GM19023 (cell line): ENCODE data around the gene MACROD2.
"Not testable (repeated sequence)": the region's sequence is repeated elsewhere in the genome, so short reads cannot be mapped to it uniquely, and the experiment has no call there.

ENCODE experiments used
- ATAC-seq: cut with Tn5 transposase; IDR thresholded peaks from one replicate; pipeline ENCODE4 v1.9.1; 2021; ENCODE audit warnings: mild to moderate bottlenecking, moderate library complexity; ENCODE audit not compliant: unreplicated experiment

The MACROD2 gene

DNA sequence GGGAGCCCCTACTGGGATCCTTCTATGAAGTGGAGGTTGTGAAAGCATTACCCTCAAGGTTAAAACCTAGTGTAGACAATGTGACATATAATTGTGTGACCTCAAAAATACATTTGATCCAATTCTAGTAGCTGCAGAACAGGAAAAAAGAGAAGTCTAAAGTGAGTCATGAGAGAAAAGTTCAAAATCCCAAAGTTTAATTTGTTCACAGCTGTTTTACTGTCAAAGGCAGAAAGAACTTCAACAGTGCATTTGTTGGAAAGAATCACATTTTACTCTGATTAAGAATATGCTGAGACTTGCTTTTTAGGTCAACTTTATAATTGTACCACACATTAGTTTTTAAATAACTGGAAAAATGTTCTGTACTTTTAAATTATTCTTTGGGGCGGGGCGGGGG, 1369.5 kb downstream of the MACROD2 start:
- no peak for ATAC-seq

DNA sequence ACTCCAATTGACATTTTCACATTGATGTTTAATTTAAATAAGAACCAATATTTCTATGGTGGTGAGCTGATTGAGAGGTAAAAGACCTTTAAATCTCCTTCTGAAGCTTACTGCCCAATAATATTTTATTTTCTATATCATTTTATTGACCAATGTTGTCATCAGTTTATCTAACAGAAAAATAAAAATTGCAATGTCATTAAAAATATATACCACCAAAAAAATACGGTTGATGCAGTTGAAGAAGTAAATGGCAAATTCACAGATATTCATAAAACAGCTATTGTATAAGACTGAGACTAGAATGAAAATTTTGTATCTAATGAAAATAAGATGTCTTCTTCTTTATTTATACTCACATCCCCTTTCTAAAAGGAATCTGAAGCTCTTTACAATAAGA, 1375.1 kb downstream of the MACROD2 start:
- no peak for ATAC-seq

DNA sequence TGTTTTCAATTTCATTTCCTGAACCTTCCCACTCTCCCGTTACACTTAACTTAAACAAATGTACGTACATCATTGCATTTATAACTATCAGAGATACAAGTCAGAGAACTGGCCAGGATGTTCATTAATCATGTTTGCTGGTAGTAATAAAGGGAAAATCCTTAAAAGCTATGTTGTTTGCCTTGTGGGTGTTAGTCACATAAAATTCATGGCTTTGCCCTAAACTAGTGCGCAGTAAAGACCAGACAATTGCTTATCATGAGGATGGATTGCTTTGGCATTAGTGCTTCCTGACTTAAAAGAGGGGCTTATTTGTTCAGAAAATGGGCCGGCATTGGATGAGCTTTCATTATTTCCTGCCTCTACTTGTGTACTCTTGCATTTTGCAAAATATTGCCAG, 1379.4 kb downstream of the MACROD2 start:
- ATAC-seq: no peak

DNA sequence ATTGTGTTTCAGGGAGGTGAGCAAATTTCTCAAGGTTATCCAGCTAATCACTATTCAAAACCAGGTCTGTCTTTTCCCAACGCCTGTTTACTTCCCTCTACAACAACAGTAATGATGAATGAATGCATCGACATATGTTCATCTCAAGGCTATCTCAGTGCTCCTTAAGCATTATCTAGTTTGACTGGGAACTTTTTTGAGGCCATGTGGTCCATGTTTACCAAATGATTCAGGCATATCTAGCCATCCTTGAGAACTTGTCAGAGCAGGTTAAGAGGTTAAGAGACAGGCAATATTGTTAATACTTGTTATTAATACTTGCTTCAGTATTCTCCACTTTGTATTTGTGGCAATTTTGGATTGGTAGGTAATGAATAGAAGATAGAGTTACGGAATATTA, 1380.5 kb downstream of the MACROD2 start:
- no peak for ATAC-seq

DNA sequence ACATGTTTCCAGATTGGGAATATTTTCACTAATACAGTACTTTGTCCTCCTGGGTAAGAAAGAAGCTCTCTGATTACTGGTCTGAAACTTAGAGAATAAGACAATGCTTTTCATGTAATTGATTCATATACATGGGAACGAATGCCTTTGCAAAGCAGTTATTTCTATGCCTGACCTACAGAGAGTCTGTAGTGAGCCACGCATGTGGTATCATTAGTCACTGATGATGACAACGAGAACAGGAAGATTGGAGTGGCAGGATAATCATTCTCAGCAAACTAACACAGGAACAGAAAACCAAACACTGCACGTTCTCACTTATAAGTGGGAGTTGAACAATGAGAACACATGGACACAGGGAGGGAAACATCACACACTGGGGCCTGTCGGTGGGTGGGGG, 1382.3 kb downstream of the MACROD2 start:
- not testable (repeated sequence) for ATAC-seq

DNA sequence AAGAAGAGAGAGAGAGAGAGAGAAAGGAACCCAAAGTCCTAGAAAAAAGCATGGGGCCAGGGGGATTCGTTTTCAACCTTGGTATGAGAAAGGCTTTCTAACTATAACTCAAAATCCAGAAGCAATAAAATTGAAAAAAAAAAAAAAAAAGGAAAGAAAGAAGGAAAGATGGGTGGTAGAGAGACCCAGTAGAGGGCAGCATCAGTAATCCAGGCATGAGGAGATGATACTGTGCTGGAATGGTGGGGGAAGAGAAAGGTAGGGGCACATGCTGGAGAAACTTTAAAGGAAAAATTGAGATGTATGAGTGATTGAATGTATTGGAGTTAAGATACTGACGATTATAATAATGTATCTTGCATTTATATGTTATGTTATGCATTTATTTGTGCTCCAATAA, 1382.8 kb downstream of the MACROD2 start:
- ATAC-seq: no peak

DNA sequence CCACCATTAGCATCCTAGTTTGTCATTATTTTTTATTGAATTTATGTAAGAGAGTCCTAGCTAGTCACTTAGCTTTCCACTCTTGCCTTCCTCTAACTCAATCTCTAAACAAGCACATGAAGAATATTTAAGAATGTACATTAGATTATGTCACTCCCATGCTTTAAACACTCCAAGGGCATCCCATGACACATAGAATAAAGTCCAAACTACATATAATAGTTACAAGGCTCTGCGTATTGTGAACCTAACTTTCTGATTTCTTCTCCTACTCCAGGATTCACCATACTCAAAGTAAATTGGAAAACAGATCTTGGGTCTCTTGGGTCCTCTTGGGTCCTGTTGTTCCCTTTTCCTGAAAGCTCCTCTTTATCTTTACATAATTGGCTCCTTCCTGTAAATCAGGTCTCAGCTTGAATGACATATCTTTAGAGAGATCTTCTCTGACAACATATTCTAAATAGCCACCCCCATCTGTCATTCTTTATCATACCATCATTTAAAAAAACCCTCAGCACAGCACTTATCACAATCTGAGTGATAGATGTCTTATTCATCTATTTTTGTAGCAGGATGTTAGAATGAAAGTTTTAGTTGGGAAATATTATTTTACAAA, 1384.5 kb downstream of the MACROD2 start:
- ATAC-seq: no peak

DNA sequence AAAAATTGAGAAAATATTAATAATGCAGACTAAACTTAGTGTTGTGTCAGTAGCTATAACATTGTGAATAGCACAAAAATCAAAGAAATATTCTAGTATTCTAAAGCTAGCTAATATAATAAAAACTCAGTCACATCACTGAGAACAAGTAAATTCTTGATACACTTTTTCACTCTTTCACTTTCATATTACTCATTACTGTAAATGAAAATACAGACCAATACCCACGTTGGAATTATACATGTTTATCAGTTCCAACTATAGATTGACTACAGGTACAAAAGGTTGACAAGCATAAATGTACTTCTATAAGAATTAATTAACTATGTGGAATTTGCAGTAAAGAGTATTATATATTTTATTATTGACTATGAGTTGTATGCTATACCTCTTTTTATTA, 1385.5 kb downstream of the MACROD2 start:
- no peak for ATAC-seq

DNA sequence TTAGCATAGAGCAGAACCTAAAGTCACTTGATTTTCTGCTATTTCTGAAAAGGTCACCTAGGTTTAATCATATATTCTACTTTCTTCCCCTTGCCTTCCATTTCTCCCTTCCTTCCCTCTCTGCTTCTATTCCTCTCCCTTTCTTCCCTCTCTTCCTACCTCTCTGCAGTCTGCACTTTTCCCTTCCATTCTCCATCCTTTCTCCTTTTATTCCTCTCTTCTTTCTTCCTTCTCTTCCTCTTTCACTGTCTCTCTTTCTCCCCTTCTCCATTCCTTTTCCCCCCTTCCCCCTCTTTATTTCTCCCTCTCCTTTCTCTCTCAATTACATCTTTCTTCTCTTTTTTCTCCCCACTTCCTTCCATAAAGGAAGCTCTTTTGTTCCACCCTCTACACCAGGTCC, 1391.9 kb downstream of the MACROD2 start:
- ATAC-seq: no peak

DNA sequence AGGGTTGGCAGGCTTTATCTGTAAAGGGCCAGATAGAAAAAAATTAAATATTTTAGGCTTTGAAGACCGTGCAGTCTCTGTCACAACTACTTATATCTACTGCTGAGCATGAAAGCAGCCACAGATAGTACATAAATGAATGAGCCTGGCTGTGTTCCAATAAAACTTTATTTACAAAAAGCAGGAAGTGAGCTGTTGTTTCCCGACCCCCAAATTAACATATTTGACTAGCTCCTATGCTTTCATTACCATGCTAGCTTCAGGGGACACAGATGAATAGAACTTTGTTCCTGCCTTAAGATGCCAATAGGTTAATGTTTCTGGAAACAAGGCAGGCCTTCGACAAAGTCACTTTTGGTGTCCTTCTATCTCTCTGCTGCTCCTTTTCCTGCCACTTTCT, 1400.1 kb downstream of the MACROD2 start:
- ATAC-seq: no peak

DNA sequence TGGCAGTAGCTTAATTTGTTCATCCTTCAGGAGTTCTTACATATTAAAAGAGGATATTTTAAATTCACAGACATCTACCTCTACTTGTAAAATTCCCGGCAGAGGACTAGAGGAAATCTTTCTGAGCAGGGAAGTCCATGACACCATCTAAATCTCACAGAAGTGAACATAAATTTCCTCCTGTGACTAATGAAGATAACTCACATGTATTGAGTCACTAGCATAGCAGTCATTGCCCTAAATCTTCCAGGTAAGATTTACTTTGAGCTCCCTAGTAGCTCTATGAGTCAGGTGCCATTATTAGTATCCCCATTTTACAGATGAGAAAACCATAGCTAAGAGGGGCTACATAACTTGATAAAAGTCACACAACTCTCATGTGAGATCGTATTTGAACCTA, 1400.7 kb downstream of the MACROD2 start:
- ATAC-seq: no peak

DNA sequence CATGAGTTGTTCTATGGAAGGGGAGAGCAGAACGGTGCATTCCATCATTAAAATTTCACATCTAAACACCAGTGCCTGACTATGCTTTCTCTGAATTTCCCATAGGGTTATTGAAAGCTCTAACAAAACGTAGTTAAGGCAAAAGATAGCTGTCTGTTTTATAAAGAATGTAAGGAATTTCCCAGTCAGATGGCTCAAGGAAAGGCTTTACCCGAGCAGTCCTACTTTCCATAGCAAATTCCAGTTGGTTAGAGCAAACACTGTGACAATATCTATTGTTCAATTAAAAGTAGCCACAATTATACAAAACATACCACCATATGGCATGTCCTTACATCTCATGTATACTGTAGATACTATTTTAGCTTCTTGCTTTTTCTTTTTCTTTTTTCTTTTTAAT, 1401.6 kb downstream of the MACROD2 start:
- no peak for ATAC-seq

DNA sequence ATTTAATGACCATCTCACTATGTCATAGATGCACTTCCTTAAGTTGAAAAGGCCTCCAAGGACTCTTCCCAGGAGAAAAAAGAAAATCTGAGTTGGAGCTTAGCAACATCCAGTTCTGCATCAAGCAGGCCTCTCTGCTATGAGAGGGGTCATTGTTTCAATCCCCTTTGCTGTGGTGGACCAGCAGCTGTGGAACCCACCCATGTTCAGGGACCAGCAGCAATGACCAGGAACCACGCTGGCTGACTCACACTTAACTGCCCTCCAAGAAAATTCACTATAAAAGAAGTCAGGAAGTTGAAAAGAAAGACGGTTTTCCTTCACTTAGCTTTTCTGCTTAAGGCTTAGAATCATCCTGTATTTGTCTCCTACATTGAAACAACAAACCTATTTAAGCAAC, 1404.5 kb downstream of the MACROD2 start:
- ATAC-seq: no peak

DNA sequence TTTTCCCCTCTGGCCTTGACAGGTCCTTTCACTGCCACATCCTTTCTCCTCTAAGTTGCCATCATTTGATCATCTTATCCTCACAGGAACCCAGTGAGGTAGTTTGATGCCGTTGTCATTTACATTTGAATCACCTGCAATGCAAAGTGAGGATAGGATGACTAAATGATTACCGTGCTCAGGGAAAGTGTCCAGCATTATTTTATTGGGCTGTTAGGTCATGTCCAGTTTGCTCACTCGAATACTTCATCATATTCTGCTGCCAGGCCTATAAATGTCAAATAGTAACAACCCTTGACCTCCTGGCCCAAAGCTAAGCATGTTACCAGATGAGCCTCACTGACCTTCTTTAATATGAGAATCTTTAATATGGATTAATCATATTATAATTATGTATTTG, 1410.8 kb downstream of the MACROD2 start:
- ATAC-seq: no peak

DNA sequence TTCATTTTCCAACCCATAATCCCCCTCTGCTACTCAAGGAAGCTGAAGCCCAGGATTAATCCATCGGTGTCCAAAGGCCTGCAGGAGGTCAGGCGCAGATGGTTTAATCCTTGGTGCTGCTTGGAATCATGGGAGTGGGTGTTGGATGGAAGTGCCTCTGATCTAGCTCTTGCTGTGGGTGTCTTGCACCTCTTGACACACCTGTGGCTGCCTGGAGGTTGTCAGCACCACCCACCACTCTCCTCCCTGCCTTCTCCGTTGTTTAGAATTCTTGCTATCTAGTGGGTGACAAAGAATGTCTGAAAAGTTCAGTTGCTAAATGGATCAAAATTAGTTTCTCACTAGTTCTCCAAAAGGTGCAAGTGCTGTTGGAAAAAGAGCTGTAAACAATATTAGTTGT, 1416.5 kb downstream of the MACROD2 start:
- no peak for ATAC-seq

DNA sequence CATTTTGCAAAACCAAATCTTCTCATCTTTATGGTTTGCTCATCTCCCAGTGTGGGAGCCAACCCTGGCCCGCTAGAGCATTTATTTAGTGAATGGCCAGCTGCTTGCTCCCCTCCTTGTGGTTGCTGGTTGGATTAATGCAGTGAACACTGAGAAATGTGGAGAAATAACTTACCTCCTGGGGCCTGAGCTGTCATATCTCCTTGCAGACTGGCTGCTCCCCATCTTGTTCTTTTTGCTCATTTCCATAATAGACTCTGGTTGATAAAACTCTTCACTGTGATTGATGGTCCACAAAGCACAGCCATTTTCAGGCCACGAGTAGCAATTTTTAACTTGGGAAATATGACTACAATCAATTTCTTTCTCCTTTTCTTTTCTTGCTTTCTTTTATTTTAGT, 1420.6 kb downstream of the MACROD2 start:
- ATAC-seq: no peak

DNA sequence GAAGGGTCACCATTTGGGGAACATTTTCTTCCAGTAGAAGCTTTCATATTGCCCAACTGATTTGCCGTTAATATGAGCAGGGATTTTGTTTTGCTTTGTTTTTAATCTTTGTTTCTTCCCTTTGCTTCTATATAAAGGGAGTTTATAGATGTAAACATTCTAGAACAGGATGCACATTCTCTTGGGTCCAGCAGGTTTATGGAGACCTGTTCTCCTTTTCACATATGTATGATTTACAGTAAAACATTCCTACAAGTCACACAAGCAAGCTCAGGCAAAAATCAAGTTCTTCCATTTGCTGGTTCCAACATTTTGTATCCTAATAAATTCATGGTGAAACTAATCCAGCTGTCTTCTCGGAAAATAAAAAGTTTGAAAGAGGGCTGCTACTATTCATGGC, 1424.5 kb downstream of the MACROD2 start:
- ATAC-seq: no peak

DNA sequence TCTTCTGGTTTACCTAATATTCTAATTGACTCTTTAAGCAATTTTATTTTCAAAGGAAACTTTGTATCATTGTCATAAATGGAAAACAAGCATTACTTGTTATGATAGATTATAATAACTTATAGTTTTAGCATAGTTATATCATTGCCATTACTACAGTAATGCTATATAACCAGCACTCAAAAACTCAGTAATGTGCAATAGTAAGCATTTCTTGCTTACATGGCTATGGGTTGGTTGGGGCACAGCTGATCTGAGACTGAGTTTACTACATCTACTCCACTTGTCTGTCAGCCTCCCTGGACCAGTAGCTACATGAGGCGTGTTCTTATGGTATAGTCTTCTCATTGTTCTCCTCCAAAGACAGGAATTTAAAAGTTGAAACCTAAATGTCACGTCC, 1427.7 kb downstream of the MACROD2 start:
- ATAC-seq: no peak

DNA sequence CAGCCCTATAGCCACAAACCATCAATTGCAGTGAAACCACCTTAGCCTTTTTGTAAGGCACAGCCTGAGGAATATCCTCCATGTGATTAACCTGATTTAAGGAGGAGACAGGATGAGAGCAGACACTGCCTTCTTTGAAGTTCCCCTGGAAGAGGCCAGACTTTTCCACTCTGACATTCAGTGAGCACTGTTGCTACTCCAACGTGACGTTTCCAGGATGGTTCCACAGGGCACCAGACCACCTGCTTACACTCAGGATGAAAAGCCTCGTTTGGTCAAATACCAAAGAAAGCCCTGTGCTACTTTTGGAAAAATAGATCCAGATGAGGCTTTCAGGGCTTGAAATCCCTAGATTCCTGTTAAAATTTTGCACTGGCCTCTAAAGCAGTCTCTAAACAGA, 1444.2 kb downstream of the MACROD2 start:
- no peak for ATAC-seq

DNA sequence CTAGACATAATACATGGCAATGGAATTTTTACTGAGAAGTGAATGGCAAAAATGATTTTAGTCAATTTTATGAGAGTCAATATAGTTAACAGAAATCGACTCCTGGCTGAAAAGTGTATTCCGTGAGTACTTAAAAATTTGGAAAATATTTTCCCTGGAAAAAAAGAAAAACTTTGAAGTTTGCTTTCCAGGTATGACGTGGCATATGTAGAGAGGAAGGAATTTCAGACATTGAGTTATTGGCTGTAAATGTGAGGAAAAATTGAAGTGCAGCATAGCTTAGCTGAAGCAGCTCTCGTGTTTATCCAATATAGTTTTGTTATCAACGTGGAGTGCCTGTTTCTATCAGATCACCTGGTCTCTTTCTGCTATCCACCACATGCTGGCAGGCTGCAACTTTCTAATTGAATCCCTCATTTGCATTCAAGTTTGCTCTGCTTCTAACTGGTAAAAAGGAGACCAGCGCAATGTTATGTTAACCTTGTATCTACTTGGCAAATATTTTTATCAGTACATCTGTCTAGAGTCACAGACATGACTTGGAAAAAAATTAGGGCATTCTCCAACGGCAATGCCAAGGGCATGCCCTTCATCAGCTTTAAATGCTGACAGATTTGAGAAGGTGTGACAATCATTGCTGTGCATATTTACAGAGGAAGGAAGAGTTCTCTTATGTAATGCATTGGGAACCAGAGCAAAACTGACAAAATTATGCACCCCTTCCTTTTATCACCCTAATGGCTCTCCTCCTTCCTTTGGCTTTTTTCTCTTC, 1444.9 kb downstream of the MACROD2 start:
- no peak for ATAC-seq

DNA sequence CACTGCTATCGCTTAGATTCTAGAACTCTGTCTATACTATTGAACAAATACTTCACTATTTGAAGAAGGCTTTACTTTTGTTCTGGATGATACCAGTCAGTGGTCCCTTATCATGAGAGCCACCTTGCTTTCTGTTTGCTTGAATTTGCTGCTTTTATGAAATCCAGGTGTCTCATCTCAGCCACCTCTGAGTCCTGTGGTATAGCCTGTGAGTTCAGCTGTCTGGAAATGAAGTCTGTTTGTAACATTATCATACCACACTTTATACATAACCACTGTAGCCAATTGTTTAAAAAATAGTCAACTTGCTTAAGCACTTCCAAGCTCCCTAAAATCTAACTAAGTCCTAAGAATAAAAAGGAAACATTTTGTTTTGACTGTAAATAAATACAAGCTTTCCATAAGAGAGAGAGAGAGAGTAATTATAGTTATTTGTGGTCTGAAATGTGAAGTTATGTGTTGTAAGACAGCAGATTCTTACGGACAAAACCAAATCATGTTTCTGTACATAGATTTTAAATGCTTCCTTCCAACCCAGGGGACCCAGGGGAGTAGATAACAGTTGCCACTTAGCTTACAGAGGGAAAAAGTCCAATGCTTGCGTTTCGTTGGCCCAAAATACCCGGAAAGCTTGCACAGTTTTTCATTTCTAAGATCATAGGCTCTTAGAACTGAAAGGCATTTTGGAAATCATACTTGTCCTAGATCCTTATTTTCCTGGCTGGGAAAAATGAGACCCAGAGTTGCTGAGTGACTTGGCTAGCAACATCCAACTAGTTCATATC, 1449.9 kb downstream of the MACROD2 start:
- ATAC-seq: no peak

DNA sequence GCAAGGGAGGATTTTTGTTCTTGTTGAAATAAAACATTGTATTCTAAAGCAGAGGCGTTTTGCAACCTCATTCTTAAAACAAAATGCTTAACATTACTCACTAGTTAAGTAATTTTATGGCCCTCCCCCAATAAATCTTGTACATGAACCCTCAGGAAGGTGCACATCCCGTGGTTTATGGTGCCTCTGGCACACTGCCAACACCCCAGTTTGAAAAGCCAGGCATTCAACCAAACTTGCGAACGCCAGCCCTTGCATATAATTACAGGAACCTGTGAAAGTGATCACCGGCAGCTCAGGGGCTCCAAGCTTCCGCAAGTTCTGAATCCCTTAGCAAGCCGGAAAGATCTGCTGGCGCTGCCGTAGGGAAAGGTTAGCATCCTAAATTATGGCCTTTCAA, 1451.1 kb downstream of the MACROD2 start:
- no peak for ATAC-seq
